ENCODE data around the gene IRF2. TPM values are rescaled to one million over a fixed set of nuclear protein-coding genes. Genes with fewer than 3 reads are reported as not detected.

IRF2 gene
- total and polyA plus RNA-seq, 7 donors: 6.7 to 28.9 (median 16.8) TPM

DNA sequence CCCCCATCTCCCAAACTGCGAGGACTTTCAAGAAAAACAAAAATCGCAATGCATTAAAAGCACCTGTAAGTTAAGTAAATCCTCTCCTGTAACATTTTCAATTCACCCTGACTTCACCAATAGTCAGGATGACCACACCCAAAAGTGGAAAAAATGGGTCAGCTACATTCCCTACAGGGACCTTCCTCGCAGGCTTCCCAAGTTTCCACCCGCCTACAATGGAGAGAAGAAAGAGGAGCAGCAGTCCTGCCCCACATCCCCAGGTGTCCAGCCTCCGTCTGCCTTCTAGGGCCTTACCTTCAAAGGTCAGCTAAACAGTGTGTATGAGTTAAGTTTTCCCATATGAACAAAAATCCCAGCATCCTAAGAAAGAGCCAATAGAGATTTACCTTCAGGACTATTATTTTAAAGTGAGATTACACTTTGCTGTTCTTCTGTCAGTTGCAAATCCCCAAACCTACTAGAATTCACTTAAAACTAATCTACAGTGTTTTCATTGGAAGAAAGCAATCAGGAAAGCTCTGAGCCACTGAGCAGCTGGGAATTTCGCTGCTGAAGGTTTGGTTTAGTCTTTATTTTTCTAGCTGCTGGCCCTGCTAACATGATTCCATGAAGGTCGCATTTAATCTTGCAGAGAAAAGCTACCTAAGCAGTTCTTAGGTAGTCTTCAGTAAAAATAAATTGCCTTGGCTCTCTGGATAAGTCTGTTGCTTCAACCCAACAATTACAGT, 12.5 kb downstream of the IRF2 start:
- ATAC-seq (no peak), DNase-seq (no peak)
- no peaks in the 10 kb centered on the region for H3K9me3 ChIP-seq
- peaks cover 54% of the 10 kb centered on the region for H3K4me1 ChIP-seq
- no peaks in the 10 kb centered on the region for H3K27me3 ChIP-seq (ENCODE audit: insufficient read depth in 3 of 3, low read length in 2 of 3)
- TF ChIP-seq, protein P1, sequence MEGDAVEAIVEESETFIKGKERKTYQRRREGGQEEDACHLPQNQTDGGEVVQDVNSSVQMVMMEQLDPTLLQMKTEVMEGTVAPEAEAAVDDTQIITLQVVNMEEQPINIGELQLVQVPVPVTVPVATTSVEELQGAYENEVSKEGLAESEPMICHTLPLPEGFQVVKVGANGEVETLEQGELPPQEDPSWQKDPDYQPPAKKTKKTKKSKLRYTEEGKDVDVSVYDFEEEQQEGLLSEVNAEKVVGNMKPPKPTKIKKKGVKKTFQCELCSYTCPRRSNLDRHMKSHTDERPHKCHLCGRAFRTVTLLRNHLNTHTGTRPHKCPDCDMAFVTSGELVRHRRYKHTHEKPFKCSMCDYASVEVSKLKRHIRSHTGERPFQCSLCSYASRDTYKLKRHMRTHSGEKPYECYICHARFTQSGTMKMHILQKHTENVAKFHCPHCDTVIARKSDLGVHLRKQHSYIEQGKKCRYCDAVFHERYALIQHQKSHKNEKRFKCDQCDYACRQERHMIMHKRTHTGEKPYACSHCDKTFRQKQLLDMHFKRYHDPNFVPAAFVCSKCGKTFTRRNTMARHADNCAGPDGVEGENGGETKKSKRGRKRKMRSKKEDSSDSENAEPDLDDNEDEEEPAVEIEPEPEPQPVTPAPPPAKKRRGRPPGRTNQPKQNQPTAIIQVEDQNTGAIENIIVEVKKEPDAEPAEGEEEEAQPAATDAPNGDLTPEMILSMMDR (IDR thresholded peaks at IDR 0.05): no peak
- no peak overlapping the region for H3K4me3 ChIP-seq
- H3K27ac ChIP-seq: no peak overlapping the region
- peaks cover 2 to 5% of the 10 kb centered on the region in 2 donors for H3K36me3 ChIP-seq (ENCODE audit: insufficient read depth in 1 of 2, low read depth in 1 of 2)
- intact Hi-C loops (cut with DNase I): no loop called here
- 58 to 72% (median 68%) methylated on average over 7 of the region's 7 CpGs for WGBS, 3 donors

DNA sequence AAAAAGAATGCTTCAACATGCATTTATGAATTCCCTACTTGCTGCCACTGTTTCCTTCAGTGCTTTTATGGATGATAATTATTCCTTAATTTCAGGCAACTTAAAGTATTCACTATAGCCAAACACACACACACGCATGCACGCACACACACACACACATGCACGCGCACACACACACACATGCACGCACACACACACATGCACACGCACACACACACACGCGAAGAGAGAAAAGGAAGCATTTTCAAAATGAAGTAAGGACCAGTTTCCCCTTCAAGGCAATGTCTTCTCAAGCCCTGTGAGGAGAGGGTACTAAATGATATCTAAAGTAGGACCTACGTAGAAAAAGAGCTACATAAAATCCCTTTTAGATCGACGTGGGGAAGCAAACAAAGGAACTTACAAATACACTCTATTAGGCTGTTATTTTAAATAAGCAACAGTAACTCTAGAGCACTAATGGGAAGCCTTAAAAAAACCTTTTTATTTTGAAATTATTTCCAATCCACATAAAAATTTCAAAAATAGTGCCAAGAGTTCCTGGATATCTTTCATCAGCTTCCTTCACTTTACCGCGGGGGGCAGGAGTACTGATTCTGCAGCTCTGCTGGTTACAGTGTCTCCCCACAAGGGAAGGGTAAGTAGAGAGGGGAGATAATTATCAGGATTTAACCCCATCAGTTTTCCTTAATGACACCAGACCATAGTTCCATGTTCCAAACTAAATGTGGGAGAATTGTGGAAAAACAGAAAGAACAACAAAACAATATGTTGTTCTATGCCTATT, 13.7 kb downstream of the IRF2 start:
- Histone ChIP-seq H3K27me3 (ENCODE audit: insufficient read depth in 3 of 3, low read length in 2 of 3) (no peaks in the 10 kb centered on the region), H3K36me3 (ENCODE audit: insufficient read depth in 1 of 2, low read depth in 1 of 2) (peaks cover 2 to 5% of the 10 kb centered on the region in 2 donors), H3K4me3 (no peak overlapping the region), H3K9me3 (no peaks in the 10 kb centered on the region), H3K27ac (no peak overlapping the region), H3K4me1 (peaks cover 54% of the 10 kb centered on the region)
- 71 to 73% (median 73%) methylated on average over 13 of the region's 13 CpGs for whole genome bisulfite sequencing, 3 donors
- ATAC-seq (no peak), DNase-seq (no peak)
- intact Hi-C loops (cut with DNase I): no loop called here
- TF ChIP-seq, protein P1 (IDR thresholded peaks at IDR 0.05): no peak

DNA sequence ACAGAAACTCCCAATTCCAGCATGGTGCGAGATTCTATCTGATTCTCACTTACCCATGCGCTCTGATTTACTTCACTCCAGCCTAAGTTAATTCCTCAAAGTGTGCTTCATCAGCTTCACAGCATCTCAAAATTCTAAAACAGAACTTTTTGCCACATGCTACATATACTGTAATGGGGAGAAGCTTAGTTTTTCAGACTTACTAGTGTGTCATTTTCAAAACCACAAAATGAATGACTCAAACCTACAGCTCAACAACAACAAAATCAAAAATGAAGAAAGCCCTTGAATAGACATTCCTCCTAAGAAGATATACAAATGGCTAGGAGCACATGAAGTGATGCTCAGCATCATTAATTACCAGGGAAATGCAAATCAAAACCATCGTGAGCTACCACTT, 14.9 kb downstream of the IRF2 start:
- Histone ChIP-seq H3K36me3 (ENCODE audit: insufficient read depth in 1 of 2, low read depth in 1 of 2) (peaks cover 2 to 4% of the 10 kb centered on the region in 2 donors), H3K27ac (no peak overlapping the region), H3K4me1 (peaks cover 51% of the 10 kb centered on the region), H3K9me3 (no peaks in the 10 kb centered on the region), H3K4me3 (no peak overlapping the region), H3K27me3 (ENCODE audit: insufficient read depth in 3 of 3, low read length in 2 of 3) (no peaks in the 10 kb centered on the region)
- 88 to 97% (median 89%) methylated on average over 3 of the region's 3 CpGs for WGBS, 3 donors
- ATAC-seq: no peak
- TF ChIP-seq, protein P1 (IDR thresholded peaks at IDR 0.05): no peak
- DNase-seq: no peak
- intact Hi-C loops (cut with DNase I): no loop called here

DNA sequence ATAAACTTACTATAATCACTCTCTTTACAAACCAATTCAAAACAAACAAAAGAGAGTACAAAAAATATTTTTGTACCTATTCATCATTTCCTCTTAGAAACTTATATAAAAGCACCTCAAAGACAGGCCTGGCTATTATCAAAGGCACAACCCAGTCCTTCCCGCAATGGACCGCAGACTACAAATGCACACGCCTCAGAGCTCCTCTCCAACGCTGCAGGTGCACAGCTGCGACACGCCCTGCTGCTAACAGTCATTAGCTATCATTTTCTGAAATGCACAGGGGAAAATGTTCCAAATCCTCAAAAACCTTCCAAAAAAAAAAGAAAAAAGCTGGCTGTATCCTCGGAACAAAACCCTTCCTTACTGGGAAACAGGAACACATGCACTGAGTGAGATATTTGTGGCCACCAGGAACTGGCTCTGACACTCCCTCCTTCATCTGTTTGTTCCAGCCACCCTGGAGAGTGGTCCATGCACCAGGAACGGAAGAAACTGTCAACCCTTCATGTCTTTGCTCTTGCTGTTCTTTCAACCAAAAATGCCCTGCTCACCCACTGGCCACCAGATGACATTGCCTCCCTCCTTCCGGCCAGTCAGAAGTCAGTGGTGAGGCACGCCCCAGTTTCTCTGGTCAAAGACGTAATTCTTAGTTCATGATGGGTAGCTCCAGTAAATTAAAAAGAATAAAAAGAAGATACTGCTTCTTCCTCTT, 16.7 kb downstream of the IRF2 start:
- ATAC-seq (peak in 2 of 4 donors; percentile 27 to 47), DNase-seq (peak in 1 of 2 donors; percentile 19)
- TF ChIP-seq, protein P1 (IDR thresholded peaks at IDR 0.05): no peak
- no peak overlapping the region for H3K27ac ChIP-seq
- 51 to 71% (median 51%) methylated on average over 11 of the region's 11 CpGs for WGBS, 3 donors
- no peaks in the 10 kb centered on the region for H3K9me3 ChIP-seq
- peaks cover 61% of the 10 kb centered on the region for H3K4me1 ChIP-seq
- H3K36me3 ChIP-seq (ENCODE audit: insufficient read depth in 1 of 2, low read depth in 1 of 2): no peaks in the 10 kb centered on the region
- H3K4me3 ChIP-seq: no peak overlapping the region
- no peaks in the 10 kb centered on the region for H3K27me3 ChIP-seq (ENCODE audit: insufficient read depth in 3 of 3, low read length in 2 of 3)
- intact Hi-C loops (cut with DNase I): no loop called here

All from psoas muscle (tissue), 8 donors.